Forelimb muscle (tissue), 1 donor: Measurements from ENCODE around the gene UBE2QL1. TPM values are rescaled to one million over a fixed set of nuclear protein-coding genes. Genes with fewer than 3 reads are reported as not detected.

Experiments
- DNase-seq: peaks from one replicate; pipeline ENCODE4 v3.0.0-alpha.2; 2013; ENCODE audit warnings: low read depth
- polyA plus RNA-seq: library from polyadenylated mRNA; unstranded; fragments of 120-200 nt; gene quantifications from one replicate; pipeline ENCODE4 v1.2.1, GENCODE V29; 2013; ENCODE audit not compliant: insufficient read length

The UBE2QL1 gene
- polyA plus RNA-seq, 1 donor: 3.1 TPM

DNA sequence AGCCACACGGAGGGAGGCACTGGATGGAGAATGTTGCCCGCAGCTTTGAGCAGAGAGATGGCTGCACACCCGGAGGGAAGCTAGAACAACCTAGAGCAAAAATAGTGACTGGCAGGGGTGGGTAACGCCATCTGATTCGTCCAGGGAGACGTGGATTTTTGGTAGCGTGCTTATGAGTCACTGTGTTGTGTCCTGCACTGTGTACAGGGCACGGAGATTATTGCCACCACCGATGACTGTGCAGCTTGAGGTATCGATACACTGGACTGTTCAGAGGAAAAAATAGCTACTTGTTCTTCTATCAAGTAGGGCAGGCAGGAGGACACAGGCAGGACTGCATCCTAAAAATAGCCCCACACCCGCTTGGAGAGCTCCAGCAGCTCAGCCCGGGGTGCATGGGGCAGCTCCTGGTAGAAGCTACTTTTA, 6.0 kb downstream of the UBE2QL1 start:
- DNase-seq: no peak

- no peak for DNase-seq
Observed at GRCh38 chr5:6455571-6456200, 7.0 kb downstream of the UBE2QL1 start.

DNA sequence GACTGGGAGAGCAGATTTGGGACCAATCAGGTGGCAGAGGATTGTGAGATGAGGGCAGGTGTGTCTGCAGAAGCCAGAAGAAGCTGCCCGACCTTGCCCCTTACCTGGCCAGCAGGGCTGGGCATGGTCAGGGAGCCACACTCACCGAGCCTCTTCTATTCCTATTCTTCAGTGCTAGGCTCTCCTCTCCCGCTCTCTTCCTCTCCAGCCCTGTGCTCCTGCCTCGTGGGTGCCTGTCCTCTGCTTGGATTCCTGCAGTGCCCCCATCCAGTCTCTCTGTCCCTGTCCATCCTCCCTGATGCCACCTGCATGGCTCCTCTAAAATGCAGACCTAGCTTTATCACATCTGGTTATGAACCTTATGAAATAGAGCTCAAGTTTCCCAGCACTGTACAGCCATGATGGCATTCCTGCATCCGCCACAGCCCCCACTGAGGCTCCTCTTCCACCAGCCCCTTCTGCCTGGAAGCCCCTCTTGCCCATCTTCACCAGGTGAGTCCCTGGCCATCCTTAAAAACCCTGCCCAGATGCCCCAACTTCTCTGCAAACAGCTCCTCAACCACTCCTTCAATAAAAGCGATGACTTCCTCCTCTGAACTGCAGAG, 8.2 kb downstream of the UBE2QL1 start:
- no peak for DNase-seq

- no peak for DNase-seq
Observed at GRCh38 chr5:6457592-6457991, 8.9 kb downstream of the UBE2QL1 start.

DNA sequence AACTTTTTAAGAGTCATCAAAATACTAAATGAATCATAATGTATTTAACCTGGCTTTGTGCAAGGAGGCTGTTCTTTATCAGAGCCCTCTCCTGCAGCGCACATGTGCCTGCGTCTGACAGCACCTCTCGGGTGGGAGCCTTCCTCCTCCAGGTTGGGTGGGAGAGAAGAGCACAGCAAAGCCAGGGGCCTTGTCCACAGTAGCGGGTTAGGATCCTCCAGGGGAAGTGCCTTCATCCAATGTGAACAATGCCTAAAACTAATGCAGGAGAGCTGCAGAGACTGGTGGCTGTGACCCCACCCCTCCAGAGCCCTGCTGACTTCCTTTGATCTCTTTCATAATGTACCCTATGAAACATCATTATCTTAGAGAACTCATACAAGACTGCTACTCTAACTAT, 10.2 kb downstream of the UBE2QL1 start:
- no peak for DNase-seq

GRCh38 chr5:6459896-6460295, 11.2 kb downstream of the UBE2QL1 start:
- DNase-seq: no peak

- no peak for DNase-seq
Observed at GRCh38 chr5:6461006-6461405, 12.3 kb downstream of the UBE2QL1 start.

- no peak for DNase-seq
Observed at GRCh38 chr5:6461793-6462650, 13.4 kb downstream of the UBE2QL1 start.

GRCh38 chr5:6462671-6463070, 14.0 kb downstream of the UBE2QL1 start:
- no peak for DNase-seq

- DNase-seq: no peak
Observed at GRCh38 chr5:6464441-6464840, 15.8 kb downstream of the UBE2QL1 start.

DNA sequence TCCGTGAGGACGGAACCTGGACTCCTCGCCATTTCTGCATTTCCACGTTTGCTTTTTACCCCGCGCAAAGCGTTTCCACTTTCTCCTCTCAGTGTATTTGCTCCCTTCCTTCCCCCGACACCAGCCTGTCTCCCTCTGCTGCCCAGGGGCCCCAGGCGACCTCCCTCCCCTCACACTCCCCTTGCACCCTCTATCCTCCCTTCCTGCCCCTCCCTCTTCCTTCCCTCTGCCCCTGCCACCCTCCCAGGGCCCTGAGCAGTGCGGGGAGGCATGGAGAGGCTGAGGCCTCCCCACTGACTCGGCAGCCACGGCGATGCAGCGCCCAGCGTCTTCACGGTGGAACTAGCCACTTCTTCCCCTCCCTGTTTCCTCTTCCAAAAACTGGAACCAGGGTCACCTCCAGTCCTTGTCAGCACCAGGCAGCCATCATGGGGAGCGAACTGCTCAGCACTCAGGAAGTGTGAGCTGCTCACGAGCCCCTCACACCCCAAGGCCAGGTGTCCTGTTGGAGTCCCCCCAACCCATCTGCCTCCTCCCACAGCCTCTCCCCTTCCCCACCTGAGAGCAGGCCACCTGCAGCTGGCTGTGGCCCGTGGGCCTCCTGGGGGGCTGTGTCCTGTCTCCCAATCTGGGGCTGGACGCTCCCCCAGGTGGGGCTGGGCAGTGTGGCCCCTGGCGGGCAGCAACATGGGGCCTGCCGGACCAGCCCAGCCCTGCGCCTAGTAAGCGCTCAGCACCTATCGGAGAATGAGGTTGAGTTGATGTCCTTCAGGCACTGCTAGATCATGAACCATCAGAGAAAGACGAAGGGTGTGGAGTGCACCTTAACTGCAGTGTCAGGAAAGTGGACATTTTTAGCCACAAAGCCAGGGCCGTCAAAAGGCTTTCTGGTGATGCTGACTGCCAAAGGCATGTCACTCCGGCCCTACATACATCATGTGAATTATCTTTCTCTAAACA, 17.5 kb downstream of the UBE2QL1 start:
- DNase-seq: no peak

DNA sequence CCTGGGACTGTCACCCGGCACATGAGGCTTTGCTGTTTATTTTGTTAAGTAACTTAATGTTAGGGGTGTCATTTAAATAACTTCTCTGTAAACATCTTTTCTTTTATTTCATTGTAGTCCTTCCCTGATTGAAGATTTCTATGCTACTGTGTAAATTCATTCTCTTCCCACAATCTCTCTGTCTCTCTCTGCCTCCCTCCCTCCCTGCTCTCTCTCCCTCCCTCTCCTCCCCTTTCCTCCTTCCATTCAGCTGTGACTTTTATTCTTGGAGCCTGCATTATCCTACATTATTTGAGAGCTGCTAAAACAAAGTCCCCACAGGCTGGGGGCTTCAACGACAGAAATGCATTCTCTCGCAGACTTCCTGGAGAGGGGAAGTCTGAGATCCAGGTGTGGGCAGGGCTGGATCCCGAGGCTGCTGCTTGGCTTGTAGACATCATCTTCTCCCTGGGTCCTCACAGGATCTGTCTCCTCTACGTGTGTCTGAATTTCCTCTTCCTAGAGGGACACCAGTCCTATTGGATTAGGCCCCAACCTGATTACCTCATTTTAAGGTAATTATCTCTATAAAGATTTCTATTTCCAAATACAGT, 18.4 kb downstream of the UBE2QL1 start:
- no peak for DNase-seq

DNA sequence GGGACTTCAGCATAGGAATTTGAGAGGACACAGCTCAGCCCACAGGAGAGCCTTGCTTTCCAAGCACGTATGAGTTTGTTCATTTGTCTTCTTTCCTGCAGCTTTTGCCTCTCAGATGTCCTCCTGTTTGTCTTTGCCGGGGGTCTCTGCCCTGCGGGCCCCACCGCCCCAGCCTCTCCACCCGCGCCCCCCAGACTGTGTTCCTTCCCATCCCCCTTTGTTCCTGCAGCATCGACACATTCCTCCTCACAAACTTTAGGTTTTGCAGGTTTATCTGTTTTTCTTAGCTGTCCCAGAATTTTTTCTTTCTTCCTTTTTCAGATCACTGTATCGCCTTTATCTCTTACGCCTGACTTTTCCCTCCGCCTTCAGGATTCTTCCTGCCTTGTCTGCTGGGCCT, 18.9 kb downstream of the UBE2QL1 start:
- DNase-seq: no peak

DNA sequence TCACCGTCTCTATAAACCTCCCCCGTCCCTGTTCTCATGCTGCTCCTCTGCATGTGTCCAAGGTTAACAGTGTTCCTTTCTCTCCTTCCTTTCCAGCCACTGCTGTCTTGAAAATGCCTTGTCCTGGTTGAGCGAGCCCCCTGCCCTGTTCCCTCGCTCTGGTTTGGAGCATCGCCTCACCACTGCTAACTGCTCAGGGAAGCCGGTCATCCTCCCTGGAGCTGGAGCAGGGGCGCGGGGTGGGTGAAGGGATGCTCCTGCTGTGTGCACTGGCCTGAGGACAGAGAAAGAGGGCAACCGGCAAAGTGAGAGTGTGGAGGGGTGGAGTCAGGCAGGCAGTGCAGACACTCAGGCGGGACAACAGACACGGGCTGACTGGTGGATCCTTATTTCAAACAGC, 19.4 kb downstream of the UBE2QL1 start:
- no peak for DNase-seq

DNA sequence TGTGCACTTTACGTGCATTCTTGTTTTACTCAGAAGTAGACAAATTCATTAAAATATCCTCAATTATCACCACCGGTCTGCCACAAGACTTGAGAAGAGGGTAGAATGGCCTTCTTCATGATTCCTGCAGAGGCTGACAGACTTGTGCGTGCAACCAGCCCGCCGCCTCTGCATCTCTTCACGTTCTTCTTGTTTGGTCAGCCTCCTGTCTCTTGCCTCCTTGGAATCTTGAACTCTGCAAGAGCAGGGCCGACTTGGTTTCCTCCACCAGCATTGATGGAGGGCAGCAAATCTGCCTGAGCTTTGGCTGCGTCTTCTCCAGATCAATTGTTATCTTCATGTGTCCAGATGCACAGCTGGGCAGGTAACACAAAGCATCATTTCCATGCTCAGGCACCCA, 20.2 kb downstream of the UBE2QL1 start:
- no peak for DNase-seq

- DNase-seq: no peak
Observed at GRCh38 chr5:6469836-6470235, 21.2 kb downstream of the UBE2QL1 start.

- DNase-seq: no peak
Observed at GRCh38 chr5:6470672-6471071, 22.0 kb downstream of the UBE2QL1 start.

- no peak for DNase-seq
Observed at GRCh38 chr5:6471252-6471651, 22.6 kb downstream of the UBE2QL1 start.

DNA sequence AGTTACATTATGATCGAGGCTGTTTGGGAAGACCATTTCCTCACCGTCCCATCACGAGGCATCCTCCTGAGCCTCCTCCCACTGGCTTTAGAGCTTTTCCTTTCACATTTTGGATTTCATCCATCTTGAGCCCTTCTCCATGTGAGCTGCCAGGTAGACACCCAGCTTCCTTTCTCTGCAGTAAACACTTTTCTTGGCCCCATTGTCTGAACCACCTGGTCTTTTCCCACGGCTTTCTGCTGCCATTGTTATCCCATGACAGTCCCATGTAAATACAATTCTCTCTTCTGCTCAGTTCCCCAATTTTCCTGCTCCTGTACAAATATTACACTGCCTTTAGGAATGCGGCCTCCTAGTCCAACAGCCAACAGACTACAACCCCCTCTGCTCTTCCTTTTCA, 24.1 kb downstream of the UBE2QL1 start:
- no peak for DNase-seq

- no peak for DNase-seq
Observed at GRCh38 chr5:6473284-6473683, 24.6 kb downstream of the UBE2QL1 start.

- no peak for DNase-seq
Observed at GRCh38 chr5:6475626-6476312, 27.1 kb downstream of the UBE2QL1 start.
